ENCODE data around the gene SOWAHC.

Gene SOWAHC

GRCh38 chr2:109647636-109648035, 33.5 kb downstream of the SOWAHC start:
- DNase-seq = no peak

GRCh38 chr2:109648041-109648527, 33.9 kb downstream of the SOWAHC start:
- no peak for DNase-seq

DNA sequence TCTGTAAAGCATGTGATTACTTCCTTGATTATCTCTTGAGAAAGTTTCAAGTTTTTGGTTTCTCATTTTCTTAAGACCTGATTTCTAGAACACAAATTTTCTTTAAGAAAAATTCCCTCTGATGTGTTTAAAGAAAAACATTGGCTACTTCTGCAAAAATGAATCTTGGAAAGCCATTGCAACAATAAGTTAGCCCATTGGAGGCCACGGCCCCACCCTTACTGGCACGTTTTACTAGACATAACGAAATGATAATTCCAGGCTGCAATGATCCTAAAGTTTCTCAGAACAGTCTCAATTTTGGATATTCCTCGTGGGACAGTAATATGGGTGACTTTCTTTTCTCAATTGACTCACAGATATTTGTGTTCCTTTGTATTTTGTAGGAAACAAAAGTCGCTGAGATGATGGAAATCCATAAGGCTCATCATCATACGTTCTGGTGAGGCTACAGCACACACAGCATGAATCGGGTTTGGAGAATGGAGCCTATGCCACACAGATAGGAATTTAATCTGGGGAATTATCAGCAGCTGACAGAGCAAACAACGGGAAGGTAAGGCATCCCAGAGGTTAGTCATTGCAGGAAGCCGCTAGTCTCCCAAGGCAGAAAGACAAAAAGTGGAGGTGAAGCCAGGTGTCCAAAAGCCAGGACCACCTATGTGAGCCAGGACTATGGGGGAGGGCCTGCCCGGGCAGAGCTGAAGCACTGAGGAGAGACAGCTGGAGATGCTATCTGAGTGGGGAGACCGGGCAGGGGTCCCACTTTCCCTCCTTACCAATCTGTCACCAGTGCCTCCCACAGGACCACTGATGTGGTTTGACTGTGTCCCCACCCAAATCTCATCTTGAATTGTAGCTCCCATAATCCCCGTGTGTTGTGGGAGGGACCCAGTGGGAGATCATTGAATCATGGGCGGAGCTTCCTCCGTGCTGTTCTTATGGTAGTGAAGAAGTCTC, 35.9 kb downstream of the SOWAHC start:
- no peak for DNase-seq

DNA sequence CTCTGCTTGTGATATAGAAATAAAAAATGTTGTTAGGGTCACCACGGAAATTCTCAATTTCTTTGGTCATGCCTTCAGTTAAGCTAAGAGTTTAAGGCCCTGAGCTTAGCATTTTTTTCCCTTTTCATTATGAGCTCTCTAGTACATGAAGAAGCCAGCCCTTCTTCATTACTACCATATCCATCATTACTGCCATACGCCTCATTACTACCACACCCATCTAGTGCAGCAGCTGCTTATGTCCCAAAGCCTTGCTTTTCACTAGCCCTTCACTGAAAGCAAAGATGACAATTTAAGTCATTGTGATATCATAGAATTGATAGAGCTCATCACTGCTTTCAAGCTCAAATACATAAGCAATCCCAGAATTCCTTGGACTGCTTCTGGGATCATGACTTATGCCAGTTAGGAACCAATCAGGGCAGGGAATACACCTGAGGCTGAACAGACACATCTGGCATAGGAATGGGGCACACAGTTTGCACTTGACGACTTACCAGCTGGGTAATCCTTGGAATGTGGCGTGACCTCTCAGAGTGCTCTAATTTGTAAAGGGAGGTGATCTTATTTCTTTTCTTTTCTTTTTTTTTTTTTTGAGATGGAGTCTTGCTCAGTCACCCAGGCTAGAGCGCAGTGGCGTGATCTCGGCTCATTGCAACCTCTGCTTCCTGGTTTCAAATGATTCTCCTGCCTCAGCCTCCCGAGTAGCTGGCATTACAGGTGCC, 40.3 kb downstream of the SOWAHC start:
- no peak for DNase-seq

DNA sequence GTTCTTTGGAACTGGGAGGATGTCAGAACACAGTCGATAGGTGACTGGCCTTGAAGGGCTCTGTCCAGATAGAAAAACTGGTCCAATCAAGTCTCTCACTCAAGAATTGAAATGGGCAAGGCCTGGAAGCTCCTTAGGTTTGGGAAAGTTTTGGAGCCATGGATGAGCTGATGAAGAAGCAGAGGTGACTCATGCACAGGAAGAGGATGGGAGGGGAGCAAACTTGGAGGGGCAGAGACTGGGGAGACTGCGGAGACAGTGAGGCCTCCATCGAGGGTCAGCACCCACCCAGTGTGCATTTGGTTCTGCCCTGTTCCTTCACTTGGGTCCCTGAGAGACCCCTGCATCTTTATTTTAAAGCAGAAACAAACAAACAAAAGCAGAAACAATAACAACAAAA, 41.1 kb downstream of the SOWAHC start:
- DNase-seq = no peak

DNA sequence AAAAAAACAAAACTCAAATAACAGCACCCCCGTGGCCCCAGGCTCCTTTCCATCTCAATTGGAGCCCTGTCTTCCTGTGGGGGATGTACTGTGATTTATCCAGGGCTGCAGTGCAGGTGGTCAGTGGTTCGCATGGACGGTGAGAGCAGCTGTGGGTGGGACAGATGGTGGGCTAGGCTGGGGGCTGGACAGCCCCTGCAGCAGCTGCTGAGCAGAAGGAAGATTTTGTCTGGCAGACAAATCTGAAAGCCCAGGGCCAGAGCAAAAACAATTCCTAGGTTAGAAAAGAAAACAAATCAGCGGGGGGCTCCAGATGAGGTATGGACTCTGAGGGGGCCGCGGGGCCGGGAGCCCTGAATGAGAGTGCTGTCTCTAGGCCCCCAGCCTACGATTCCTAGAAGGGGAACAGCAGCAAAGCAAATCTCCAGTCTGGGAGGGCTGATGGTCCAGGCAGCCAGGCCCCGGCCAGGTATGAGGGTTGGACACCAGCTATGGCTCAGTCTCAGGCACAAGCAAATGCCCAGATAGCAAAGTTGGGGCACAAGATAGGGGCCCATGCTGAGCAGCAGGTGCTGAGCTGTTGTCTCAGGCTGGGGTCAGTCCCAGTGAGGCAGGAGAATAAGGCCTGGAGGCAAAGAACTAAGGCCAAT, 45.4 kb downstream of the SOWAHC start:
- no peak for DNase-seq

- no peak for DNase-seq
These were observed 46.1 kb downstream of the SOWAHC start for GRCh38 chr2:109660046-109660860.

DNA sequence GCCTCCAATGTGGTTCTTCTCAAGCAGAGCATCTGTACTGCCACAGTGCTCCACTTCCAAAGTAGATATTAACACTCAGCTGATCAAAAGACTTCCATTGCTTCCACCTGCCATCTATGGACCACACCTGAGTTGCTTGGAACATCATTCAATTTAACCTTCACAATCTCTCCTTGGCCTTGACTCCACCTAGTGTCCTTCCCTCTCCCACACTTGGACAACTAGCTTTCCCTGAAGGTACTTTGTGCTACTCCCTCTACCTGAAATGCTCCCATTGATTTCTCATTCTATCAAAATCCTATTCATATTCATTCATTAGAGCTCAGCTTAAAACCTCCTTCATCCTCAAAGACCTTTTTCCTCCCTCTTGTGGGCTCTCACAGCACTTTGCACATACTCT, 48.7 kb downstream of the SOWAHC start:
- no peak for DNase-seq

GRCh38 chr2:109663721-109664120, 49.6 kb downstream of the SOWAHC start:
- DNase-seq = peak; percentile 38

GRCh38 chr2:109666466-109666865, 52.3 kb downstream of the SOWAHC start:
- DNase-seq = no peak

Data from NCI-H774 (cell line).